ENCODE measurements around the gene VIPAS39. TPM values are rescaled to one million over a fixed set of nuclear protein-coding genes. Genes with fewer than 3 reads are reported as not detected.
"Not testable (repeated sequence)": the region's sequence is repeated elsewhere in the genome, so short reads cannot be mapped to it uniquely, and the experiment has no call there.

The VIPAS39 gene
- total RNA-seq, 1 experiment from 2014 or later = 16.7 TPM

- intact Hi-C loops (cut with micrococcal nuclease; ENCODE audit: unreplicated experiment) = no loop called here
- Histone ChIP-seq H3K27ac (ENCODE audit: low read depth, low read length, poor library complexity, severe bottlenecking) (no peak overlapping the region), H3K4me1 (ENCODE audit: insufficient read depth, low read length, poor library complexity, severe bottlenecking) (no peaks in the 10 kb centered on the region), H3K9me3 (ENCODE audit: low read depth, low read length, poor library complexity, severe bottlenecking) (no peaks in the 10 kb centered on the region), H3K27me3 (replicated peaks; ENCODE audit: insufficient read depth, low read depth, low read length, poor library complexity) (no peaks in the 10 kb centered on the region), H3K36me3 (ENCODE audit: insufficient read depth, low read length, poor library complexity, severe bottlenecking) (peaks cover 7% of the 10 kb centered on the region), H3K4me3 (ENCODE audit: low read depth, low read length, poor library complexity, severe bottlenecking) (no peak overlapping the region)
- ChIA-PET POLR2A (ENCODE audit: low non-redundant PET) (no interaction called here), CTCF (no interaction called here)
- DNase-seq (ENCODE audit: low spot score) = no peak
- TF ChIP-seq, protein P1, sequence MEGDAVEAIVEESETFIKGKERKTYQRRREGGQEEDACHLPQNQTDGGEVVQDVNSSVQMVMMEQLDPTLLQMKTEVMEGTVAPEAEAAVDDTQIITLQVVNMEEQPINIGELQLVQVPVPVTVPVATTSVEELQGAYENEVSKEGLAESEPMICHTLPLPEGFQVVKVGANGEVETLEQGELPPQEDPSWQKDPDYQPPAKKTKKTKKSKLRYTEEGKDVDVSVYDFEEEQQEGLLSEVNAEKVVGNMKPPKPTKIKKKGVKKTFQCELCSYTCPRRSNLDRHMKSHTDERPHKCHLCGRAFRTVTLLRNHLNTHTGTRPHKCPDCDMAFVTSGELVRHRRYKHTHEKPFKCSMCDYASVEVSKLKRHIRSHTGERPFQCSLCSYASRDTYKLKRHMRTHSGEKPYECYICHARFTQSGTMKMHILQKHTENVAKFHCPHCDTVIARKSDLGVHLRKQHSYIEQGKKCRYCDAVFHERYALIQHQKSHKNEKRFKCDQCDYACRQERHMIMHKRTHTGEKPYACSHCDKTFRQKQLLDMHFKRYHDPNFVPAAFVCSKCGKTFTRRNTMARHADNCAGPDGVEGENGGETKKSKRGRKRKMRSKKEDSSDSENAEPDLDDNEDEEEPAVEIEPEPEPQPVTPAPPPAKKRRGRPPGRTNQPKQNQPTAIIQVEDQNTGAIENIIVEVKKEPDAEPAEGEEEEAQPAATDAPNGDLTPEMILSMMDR (conservative IDR thresholded peaks at IDR 0.05; ENCODE audit: low read depth, low read length) = no peak
- no peak for TF ChIP-seq EZH2 (IDR thresholded peaks at IDR 0.05; ENCODE audit: borderline replicate concordance, low read depth, low read length, poor library complexity, severe bottlenecking)
- BruUV-seq (replicated peaks) = no TSS peak
These were observed 36.2 kb downstream of the VIPAS39 start for GRCh38 chr14:77421201-77421600.

DNA sequence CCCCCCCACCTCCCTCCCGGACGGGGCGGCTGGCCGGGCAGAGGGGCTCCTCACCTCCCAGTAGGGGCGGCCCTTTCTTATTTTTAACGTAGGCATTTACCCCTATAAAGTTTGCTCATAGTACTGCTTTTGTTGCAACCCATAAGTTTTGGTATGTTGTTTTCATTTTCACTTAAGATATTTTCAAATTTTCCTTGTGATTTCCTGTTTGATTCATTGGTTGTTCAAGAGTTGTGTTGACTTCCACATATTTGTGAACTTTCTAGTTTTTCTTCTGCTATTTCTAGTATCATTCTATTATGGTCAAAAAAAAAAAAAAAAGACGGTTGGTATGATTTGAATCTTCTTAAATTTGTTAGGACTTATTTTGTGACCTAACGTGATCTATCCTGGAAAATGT lies 40.6 kb downstream of the VIPAS39 start:
- TF ChIP-seq EZH2 (IDR thresholded peaks at IDR 0.05; ENCODE audit: borderline replicate concordance, low read depth, low read length, poor library complexity, severe bottlenecking) = no peak
- TF ChIP-seq, protein P1 (conservative IDR thresholded peaks at IDR 0.05; ENCODE audit: low read depth, low read length) = no peak
- ChIA-PET CTCF (no interaction called here), POLR2A (ENCODE audit: low non-redundant PET) (no interaction called here)
- intact Hi-C loops (cut with micrococcal nuclease; ENCODE audit: unreplicated experiment) = no loop called here
- no peaks in the 10 kb centered on the region for H3K4me1 ChIP-seq (ENCODE audit: insufficient read depth, low read length, poor library complexity, severe bottlenecking)
- no peak overlapping the region for H3K27ac ChIP-seq (ENCODE audit: low read depth, low read length, poor library complexity, severe bottlenecking)
- no peak for DNase-seq (ENCODE audit: low spot score)
- H3K4me3 ChIP-seq (ENCODE audit: low read depth, low read length, poor library complexity, severe bottlenecking) = no peak overlapping the region
- H3K27me3 ChIP-seq (replicated peaks; ENCODE audit: insufficient read depth, low read depth, low read length, poor library complexity) = no peaks in the 10 kb centered on the region
- no peaks in the 10 kb centered on the region for H3K9me3 ChIP-seq (ENCODE audit: low read depth, low read length, poor library complexity, severe bottlenecking)
- no peaks in the 10 kb centered on the region for H3K36me3 ChIP-seq (ENCODE audit: insufficient read depth, low read length, poor library complexity, severe bottlenecking)
- BruUV-seq (replicated peaks) = no TSS peak

GRCh38 chr14:77416098-77416497 lies 41.3 kb downstream of the VIPAS39 start:
- H3K27me3 ChIP-seq (replicated peaks; ENCODE audit: insufficient read depth, low read depth, low read length, poor library complexity); H3K4me1 ChIP-seq (ENCODE audit: insufficient read depth, low read length, poor library complexity, severe bottlenecking); H3K36me3 ChIP-seq (ENCODE audit: insufficient read depth, low read length, poor library complexity, severe bottlenecking); BruUV-seq (replicated peaks); CTCF ChIA-PET; H3K9me3 ChIP-seq (ENCODE audit: low read depth, low read length, poor library complexity, severe bottlenecking); DNase-seq (ENCODE audit: low spot score); intact Hi-C loops (cut with micrococcal nuclease; ENCODE audit: unreplicated experiment); POLR2A ChIA-PET (ENCODE audit: low non-redundant PET); H3K27ac ChIP-seq (ENCODE audit: low read depth, low read length, poor library complexity, severe bottlenecking); H3K4me3 ChIP-seq (ENCODE audit: low read depth, low read length, poor library complexity, severe bottlenecking): not testable (repeated sequence)

DNA sequence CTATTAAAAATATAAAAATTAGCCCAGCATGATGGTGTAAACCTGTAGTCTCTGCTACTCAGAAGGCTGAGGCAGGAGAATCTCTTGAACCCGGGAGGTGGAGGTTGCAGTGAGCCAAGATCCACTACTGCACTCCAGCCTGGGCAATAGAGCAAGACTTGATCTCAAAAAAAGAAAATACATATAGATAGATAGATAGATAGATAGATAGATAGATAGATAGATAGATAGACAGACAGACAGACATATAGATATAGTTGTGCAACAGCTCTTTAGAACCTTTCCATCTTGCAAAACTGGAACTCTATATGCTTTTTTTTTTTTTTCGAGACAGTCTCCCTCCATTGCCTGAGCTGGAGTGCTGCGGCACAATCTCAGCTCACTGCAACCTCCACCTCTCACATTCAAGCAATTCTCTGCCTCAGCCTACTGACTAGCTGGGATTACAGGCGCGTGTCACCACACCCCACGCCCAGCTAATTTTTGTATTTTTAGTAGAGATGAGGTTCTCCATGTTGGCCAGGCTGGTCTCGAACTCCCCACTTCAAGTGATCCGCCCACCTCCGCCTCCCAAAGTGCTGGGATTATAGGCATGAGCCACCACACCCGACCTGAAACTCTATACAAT lies 41.9 kb downstream of the VIPAS39 start:
- H3K4me1 ChIP-seq (ENCODE audit: insufficient read depth, low read length, poor library complexity, severe bottlenecking); CTCF ChIA-PET; H3K9me3 ChIP-seq (ENCODE audit: low read depth, low read length, poor library complexity, severe bottlenecking); H3K27me3 ChIP-seq (replicated peaks; ENCODE audit: insufficient read depth, low read depth, low read length, poor library complexity); POLR2A ChIA-PET (ENCODE audit: low non-redundant PET); DNase-seq (ENCODE audit: low spot score); H3K27ac ChIP-seq (ENCODE audit: low read depth, low read length, poor library complexity, severe bottlenecking); H3K36me3 ChIP-seq (ENCODE audit: insufficient read depth, low read length, poor library complexity, severe bottlenecking); H3K4me3 ChIP-seq (ENCODE audit: low read depth, low read length, poor library complexity, severe bottlenecking); BruUV-seq (replicated peaks); intact Hi-C loops (cut with micrococcal nuclease; ENCODE audit: unreplicated experiment): not testable (repeated sequence)

All from A673 (cell line).